ENCODE results near the gene LSMEM2.
"Not testable (repeated sequence)": the region's sequence is repeated elsewhere in the genome, so short reads cannot be mapped to it uniquely, and the experiment has no call there.

The LSMEM2 gene

DNA sequence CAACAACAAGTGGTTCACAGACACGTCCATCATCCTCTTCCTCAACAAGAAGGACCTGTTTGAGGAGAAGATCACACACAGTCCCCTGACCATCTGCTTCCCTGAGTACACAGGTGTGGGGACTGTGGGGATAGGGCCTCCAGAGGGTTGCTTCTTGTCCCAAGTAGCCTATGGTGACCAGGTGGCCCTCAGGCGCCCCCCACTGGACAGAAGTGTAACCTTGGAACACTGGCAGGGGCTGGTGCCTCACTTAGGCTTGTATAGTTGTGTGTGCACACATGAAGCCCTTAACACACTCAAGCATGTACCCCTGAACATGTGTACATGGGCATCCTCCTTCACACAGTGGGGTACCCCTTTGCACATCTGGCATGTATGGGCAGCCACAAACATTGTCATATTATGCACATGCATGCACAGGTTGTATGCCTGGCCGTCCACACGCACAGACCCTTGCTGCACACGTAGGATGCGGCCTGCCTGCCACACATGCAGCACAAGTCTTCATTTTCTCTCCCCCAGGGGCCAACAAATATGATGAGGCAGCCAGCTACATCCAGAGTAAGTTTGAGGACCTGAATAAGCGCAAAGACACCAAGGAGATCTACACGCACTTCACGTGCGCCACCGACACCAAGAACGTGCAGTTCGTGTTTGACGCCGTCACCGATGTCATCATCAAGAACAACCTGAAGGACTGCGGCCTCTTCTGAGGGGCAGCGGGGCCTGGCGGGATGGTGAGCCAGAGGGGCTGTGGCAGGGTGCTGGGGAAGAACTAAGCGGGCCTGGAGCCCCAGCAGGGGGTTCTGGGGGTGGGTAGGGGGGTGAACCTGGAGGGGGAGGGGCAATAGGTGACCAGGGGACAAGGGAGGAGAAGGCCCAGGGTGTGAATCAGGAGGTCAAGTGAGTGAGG, 21.7 kb upstream of the LSMEM2 start:
- no peak overlapping the region for H3K4me3 ChIP-seq (ENCODE audit: insufficient read depth, low read depth, low read length, poor library complexity, severe bottlenecking)
- peaks cover 7% of the 10 kb centered on the region for H3K4me1 ChIP-seq (ENCODE audit: control insufficient read depth, insufficient read depth, low read length, poor library complexity, severe bottlenecking)
- H3K36me3 ChIP-seq (ENCODE audit: control insufficient read depth, insufficient read depth, low read length) = peaks cover 64% of the 10 kb centered on the region
- H3K27me3 ChIP-seq (replicated peaks; ENCODE audit: control insufficient read depth, insufficient read depth, low read length, poor library complexity, severe bottlenecking) = no peaks in the 10 kb centered on the region
- no peaks in the 10 kb centered on the region for H3K9me3 ChIP-seq (ENCODE audit: control insufficient read depth, low read length)
- no peak overlapping the region for H3K27ac ChIP-seq (ENCODE audit: insufficient read depth, low read length, poor library complexity, severe bottlenecking)
- DNase-seq = no peak

DNA sequence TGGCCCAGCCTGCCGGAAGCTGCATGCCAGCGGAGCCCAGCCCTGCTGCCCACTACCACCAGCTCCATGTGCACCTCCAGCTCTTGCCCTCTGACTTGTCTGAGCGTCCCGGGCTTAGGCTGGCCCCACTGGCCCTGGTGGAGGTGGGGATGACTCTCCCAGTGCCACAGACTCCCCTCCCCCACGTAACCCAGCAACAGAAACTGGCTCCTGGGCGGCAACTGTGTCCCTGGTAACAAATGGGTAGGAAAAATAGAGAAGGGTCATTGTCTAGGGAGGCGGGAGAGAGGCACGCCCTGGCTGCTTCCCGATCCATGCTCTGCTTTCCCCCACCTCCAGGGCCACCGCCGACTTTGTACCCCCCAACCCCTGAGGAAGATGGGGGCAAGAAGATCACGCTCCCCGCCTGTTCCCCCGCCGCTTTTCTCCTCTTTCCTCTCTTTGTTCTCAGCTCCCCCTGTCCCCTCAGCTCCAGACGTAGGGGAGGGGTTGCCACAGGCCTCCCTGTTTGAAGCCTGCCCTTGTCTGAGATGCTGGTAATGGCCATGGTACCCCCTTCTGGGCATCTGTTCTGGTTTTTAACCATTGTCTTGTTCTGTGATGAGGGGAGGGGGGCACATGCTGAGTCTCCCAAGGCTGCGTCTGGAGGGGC, 20.7 kb upstream of the LSMEM2 start:
- no peak overlapping the region for H3K4me3 ChIP-seq (ENCODE audit: insufficient read depth, low read depth, low read length, poor library complexity, severe bottlenecking)
- H3K9me3 ChIP-seq (ENCODE audit: control insufficient read depth, low read length) = no peaks in the 10 kb centered on the region
- no peak for DNase-seq
- peaks cover 7% of the 10 kb centered on the region for H3K4me1 ChIP-seq (ENCODE audit: control insufficient read depth, insufficient read depth, low read length, poor library complexity, severe bottlenecking)
- no peaks in the 10 kb centered on the region for H3K27me3 ChIP-seq (replicated peaks; ENCODE audit: control insufficient read depth, insufficient read depth, low read length, poor library complexity, severe bottlenecking)
- H3K27ac ChIP-seq (ENCODE audit: insufficient read depth, low read length, poor library complexity, severe bottlenecking) = no peak overlapping the region
- peaks cover 54% of the 10 kb centered on the region for H3K36me3 ChIP-seq (ENCODE audit: control insufficient read depth, insufficient read depth, low read length)

DNA sequence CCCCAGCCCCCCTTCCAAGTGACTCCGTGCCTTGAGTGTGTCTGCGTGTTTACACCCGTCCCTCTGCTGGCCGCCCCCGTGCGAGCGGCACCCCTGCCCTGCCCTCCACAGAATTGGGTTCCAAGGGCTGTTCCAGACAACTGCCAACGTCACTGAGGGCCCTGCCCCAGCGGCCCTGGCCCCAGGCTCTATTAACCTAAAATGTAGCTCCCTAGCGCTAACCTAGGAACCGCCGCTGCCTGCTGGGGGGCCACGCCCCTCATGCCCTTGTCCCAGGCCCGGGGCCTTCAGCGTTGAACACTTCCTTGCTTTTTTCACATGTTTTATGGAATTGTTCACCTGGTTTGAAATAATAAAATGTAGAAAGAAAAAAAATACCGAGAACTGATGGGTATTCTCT, 19.9 kb upstream of the LSMEM2 start:
- no peak overlapping the region for H3K4me3 ChIP-seq (ENCODE audit: insufficient read depth, low read depth, low read length, poor library complexity, severe bottlenecking)
- DNase-seq = no peak
- peaks cover 46% of the 10 kb centered on the region for H3K36me3 ChIP-seq (ENCODE audit: control insufficient read depth, insufficient read depth, low read length)
- no peak overlapping the region for H3K27ac ChIP-seq (ENCODE audit: insufficient read depth, low read length, poor library complexity, severe bottlenecking)
- peaks cover 7% of the 10 kb centered on the region for H3K4me1 ChIP-seq (ENCODE audit: control insufficient read depth, insufficient read depth, low read length, poor library complexity, severe bottlenecking)
- no peaks in the 10 kb centered on the region for H3K9me3 ChIP-seq (ENCODE audit: control insufficient read depth, low read length)
- no peaks in the 10 kb centered on the region for H3K27me3 ChIP-seq (replicated peaks; ENCODE audit: control insufficient read depth, insufficient read depth, low read length, poor library complexity, severe bottlenecking)

DNA sequence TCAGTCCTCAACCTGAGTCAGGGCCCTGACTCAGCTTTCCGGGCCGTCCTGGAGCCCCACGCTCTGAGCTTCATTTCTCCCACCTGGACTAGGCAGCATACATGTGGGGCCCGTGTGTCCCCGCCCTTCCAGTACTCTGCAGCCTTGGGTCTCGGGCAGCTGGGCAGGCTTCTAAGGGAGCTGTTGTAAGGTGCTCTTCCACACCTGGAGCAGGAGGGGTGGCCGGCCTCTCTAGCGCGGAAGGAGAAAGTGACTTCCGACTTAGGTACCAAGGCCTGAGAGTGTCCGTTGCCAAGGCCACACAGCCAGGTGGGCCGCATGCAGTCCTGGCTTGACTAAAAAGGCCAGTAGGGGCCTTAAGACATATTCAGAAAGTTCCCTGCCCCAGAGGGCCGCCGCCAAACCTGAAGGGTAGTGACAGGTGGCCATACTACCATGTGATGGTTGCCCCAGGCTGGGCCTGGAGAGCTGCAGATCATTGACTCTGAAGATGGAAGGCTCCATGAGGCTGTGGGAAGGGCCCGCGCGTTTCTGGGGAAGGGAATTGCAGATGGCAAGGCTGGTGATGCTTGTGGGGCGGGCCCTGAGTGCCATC, 19.4 kb upstream of the LSMEM2 start:
- H3K27me3 ChIP-seq (replicated peaks; ENCODE audit: control insufficient read depth, insufficient read depth, low read length, poor library complexity, severe bottlenecking) = no peaks in the 10 kb centered on the region
- H3K36me3 ChIP-seq (ENCODE audit: control insufficient read depth, insufficient read depth, low read length) = peaks cover 41% of the 10 kb centered on the region
- H3K4me3 ChIP-seq (ENCODE audit: insufficient read depth, low read depth, low read length, poor library complexity, severe bottlenecking) = peak overlapping the region; percentile 54
- H3K27ac ChIP-seq (ENCODE audit: insufficient read depth, low read length, poor library complexity, severe bottlenecking) = peak overlapping the region; percentile 57
- peaks cover 7% of the 10 kb centered on the region for H3K4me1 ChIP-seq (ENCODE audit: control insufficient read depth, insufficient read depth, low read length, poor library complexity, severe bottlenecking)
- no peaks in the 10 kb centered on the region for H3K9me3 ChIP-seq (ENCODE audit: control insufficient read depth, low read length)
- no peak for DNase-seq

DNA sequence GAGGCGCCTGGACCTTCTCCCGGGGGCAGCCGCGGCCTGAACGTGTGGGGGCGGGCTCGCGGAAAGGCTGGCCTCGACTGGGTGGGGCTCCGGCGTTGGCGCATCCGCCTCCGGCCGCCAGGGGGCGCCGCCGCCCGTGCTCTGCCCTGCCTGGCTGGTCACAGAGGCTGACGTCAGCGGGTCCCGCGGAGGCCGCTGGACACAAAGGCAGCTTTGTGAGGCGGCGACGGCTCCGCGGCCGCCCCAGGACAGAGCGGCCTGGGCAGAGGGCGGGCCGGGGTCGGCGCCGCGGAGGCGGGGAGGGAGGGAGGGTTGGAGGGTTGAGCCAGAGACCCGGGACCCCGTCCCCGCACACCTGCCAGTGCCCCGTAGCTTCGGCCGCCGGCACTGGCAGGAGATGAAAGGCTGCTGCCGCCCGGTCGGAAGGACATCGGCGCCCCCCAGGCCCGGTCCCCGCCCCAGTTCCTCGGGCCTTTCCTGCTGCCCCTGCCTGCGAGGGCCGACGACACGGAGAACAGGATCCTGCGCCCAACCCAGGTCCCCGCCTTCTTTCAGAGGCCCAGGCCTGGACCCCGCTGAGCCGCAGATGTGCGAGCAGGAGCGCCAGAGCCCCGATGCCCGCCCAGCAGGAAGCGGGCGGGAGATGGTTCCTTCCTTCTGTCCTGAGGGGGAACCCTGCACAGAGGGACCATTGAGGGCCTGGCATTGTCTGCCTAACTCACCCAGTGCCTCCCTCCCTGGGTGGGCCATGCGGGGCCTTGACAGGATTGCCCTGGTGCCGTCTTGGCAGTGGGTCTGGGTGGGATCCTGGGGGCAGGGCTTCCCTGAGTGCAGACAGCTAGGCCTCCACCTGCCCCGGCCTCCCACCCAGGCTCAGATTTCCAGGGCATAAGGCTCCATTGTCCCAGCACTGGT, 18.6 kb upstream of the LSMEM2 start:
- peak; percentile 70 to 80 (median 72) for DNase-seq
- Histone ChIP-seq H3K4me3 (ENCODE audit: insufficient read depth, low read depth, low read length, poor library complexity, severe bottlenecking) (peak overlapping the region; percentile 54), H3K27ac (ENCODE audit: insufficient read depth, low read length, poor library complexity, severe bottlenecking) (peak overlapping the region; percentile 57), H3K9me3 (ENCODE audit: control insufficient read depth, low read length) (no peaks in the 10 kb centered on the region), H3K36me3 (ENCODE audit: control insufficient read depth, insufficient read depth, low read length) (peaks cover 33% of the 10 kb centered on the region), H3K4me1 (ENCODE audit: control insufficient read depth, insufficient read depth, low read length, poor library complexity, severe bottlenecking) (peaks cover 7% of the 10 kb centered on the region), H3K27me3 (replicated peaks; ENCODE audit: control insufficient read depth, insufficient read depth, low read length, poor library complexity, severe bottlenecking) (no peaks in the 10 kb centered on the region)

DNA sequence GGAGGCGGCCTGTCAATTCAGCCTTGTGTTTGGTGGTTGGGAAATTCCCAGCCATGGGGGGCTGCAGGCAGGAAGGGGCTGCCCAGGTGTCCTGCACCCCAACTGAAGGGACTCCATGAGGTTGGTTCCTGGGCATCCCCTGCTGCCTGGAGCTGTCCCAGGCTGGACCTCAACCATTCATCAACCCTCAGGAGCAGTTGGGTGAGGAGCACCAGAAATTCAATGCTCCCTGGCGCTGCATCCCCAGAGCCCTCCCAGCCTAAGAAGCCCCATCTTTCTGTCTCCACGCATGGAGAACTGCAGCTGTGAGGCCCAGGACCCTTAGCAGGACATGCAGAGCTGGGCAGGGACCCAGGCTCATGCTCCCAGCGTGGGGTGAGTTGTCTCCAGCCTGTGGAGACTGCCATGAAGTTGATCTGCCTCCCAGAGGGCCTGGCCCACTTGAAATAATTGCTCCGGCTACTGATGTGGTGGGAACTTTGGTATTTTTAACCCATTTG, 17.9 kb upstream of the LSMEM2 start:
- H3K4me3 ChIP-seq (ENCODE audit: insufficient read depth, low read depth, low read length, poor library complexity, severe bottlenecking) = no peak overlapping the region
- peaks cover 7% of the 10 kb centered on the region for H3K4me1 ChIP-seq (ENCODE audit: control insufficient read depth, insufficient read depth, low read length, poor library complexity, severe bottlenecking)
- no peak overlapping the region for H3K27ac ChIP-seq (ENCODE audit: insufficient read depth, low read length, poor library complexity, severe bottlenecking)
- H3K9me3 ChIP-seq (ENCODE audit: control insufficient read depth, low read length) = no peaks in the 10 kb centered on the region
- peaks cover 30% of the 10 kb centered on the region for H3K36me3 ChIP-seq (ENCODE audit: control insufficient read depth, insufficient read depth, low read length)
- H3K27me3 ChIP-seq (replicated peaks; ENCODE audit: control insufficient read depth, insufficient read depth, low read length, poor library complexity, severe bottlenecking) = no peaks in the 10 kb centered on the region
- DNase-seq = no peak

DNA sequence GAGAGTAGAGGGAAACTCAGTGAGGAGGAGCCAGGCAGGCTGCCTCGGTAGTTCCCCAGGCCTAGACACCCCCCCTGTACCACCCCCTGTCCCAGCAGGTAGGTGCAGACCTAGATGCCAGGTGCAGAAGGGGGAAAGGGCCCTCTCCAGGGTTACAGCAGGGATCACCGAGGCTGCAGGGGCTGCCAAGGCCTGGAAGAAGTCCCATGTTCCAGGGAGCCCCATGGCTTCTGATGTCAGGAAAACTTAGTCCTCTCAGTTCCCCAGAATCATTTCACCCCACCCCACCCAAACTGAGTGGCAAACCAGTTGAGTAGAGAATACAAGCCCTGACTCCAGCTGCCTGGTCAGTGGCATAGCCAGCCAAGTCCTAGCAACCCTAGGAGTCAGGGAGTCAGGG, 17.4 kb upstream of the LSMEM2 start:
- H3K27ac ChIP-seq (ENCODE audit: insufficient read depth, low read length, poor library complexity, severe bottlenecking) = no peak overlapping the region
- no peaks in the 10 kb centered on the region for H3K9me3 ChIP-seq (ENCODE audit: control insufficient read depth, low read length)
- no peaks in the 10 kb centered on the region for H3K27me3 ChIP-seq (replicated peaks; ENCODE audit: control insufficient read depth, insufficient read depth, low read length, poor library complexity, severe bottlenecking)
- DNase-seq = no peak
- H3K4me1 ChIP-seq (ENCODE audit: control insufficient read depth, insufficient read depth, low read length, poor library complexity, severe bottlenecking) = peaks cover 7% of the 10 kb centered on the region
- H3K36me3 ChIP-seq (ENCODE audit: control insufficient read depth, insufficient read depth, low read length) = peaks cover 25% of the 10 kb centered on the region
- no peak overlapping the region for H3K4me3 ChIP-seq (ENCODE audit: insufficient read depth, low read depth, low read length, poor library complexity, severe bottlenecking)

DNA sequence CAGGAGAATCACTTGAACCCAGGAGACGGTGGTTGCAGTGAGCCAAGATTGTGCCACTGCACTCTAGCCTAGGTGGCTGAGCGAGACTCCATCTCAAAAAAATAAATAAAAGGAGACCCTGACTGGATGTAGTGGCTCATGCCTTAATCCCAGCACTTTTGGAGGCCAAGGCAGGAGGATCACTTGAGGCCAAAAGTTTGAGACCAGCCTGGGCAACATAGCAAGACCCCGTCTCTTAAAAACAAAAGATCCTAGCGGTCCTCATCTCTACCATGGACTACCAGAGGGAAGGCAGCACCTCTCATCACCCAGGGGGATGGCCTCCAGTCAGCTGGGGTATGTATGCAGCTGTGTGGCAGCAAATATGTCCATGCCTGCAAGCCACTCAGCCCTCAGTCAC, 16.7 kb upstream of the LSMEM2 start:
- H3K4me1 ChIP-seq (ENCODE audit: control insufficient read depth, insufficient read depth, low read length, poor library complexity, severe bottlenecking); DNase-seq; H3K4me3 ChIP-seq (ENCODE audit: insufficient read depth, low read depth, low read length, poor library complexity, severe bottlenecking); H3K27me3 ChIP-seq (replicated peaks; ENCODE audit: control insufficient read depth, insufficient read depth, low read length, poor library complexity, severe bottlenecking); H3K27ac ChIP-seq (ENCODE audit: insufficient read depth, low read length, poor library complexity, severe bottlenecking); H3K9me3 ChIP-seq (ENCODE audit: control insufficient read depth, low read length): not testable (repeated sequence)
- peaks cover 18% of the 10 kb centered on the region for H3K36me3 ChIP-seq (ENCODE audit: control insufficient read depth, insufficient read depth, low read length)

DNA sequence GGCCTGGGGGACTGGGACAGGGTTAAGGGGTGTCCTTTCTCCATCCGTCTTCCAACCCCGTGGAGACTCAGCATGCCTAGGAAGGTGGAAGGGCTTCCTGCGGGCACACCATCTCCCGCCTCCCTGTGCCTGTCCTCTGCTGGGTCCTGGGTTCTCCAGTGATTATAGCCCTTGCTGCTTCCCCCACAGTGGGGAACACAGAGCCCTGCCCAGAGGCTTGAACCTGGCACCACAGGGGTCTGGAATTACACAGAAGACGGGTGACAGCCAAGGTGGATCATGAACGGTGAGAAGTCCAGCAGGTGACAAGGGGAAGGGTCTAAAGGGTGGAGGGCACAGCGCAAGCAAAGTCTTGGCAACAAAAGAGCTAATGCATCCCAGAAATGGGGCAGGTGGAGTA, 16.1 kb upstream of the LSMEM2 start:
- DNase-seq = no peak
- Histone ChIP-seq H3K4me3 (ENCODE audit: insufficient read depth, low read depth, low read length, poor library complexity, severe bottlenecking) (no peak overlapping the region), H3K9me3 (ENCODE audit: control insufficient read depth, low read length) (no peaks in the 10 kb centered on the region), H3K4me1 (ENCODE audit: control insufficient read depth, insufficient read depth, low read length, poor library complexity, severe bottlenecking) (peaks cover 7% of the 10 kb centered on the region), H3K36me3 (ENCODE audit: control insufficient read depth, insufficient read depth, low read length) (peaks cover 12% of the 10 kb centered on the region), H3K27ac (ENCODE audit: insufficient read depth, low read length, poor library complexity, severe bottlenecking) (no peak overlapping the region), H3K27me3 (replicated peaks; ENCODE audit: control insufficient read depth, insufficient read depth, low read length, poor library complexity, severe bottlenecking) (peaks cover 5% of the 10 kb centered on the region)
